Endothelial cell of umbilical vein (primary cell): ENCODE data around the gene MECR. TPM values are rescaled to one million over a fixed set of nuclear protein-coding genes. Genes with fewer than 3 reads are reported as not detected.

Experiments used
- BruUV-seq: library from RNA; stranded (reverse); fragments of 400-500 nt; replicated peaks from 2 replicates; lab custom pipeline; 2021; lab: Mats Ljungman, UMichigan
- CTCF ChIA-PET: fragments of 300-600, 350-600 bp; sonication (Branson Sonifier 250); formaldehyde crosslinking; loops from one replicate; lab custom pipeline; 2021; ENCODE audit warnings: antibody characterized with exemption, inconsistent platforms; lab: Charles Lee
- POLR2A ChIA-PET: fragments of 300-600, 350-600 bp; sonication (Branson Sonifier 250); formaldehyde crosslinking; loops from one replicate; lab custom pipeline; 2021; ENCODE audit warnings: antibody characterized with exemption, inconsistent platforms; lab: Charles Lee
- DNase-seq: peaks from one replicate; pipeline ENCODE4 v3.0.0-alpha.2; 2011; ENCODE audit warnings: low read depth, low spot score
- FAIRE-seq: peaks from 2 replicates; lab custom pipeline; 2011; peaks lifted over from hg19 to GRCh38; lab: Jason Lieb, UNC
- H2AFZ ChIP-seq: 2 replicates; pipeline ENCODE4 v1.6.0; 2012; ENCODE audit warnings: low read depth, low read length, control low read depth, inconsistent platforms
- H3K27ac ChIP-seq: 2 replicates; pipeline ENCODE4 v1.5.1; 2011; ENCODE audit warnings: low read depth, mild to moderate bottlenecking, control low read depth, low read length, moderate library complexity; ENCODE audit not compliant: insufficient read depth
- H3K27me3 ChIP-seq, 2 experiments: 2 replicates each; pipeline versions ENCODE4 v1.6.0 to v1.6.1; 2011; ENCODE audit warnings: low read length in 2 of 2, mixed read lengths in 1 of 2; ENCODE audit not compliant: control insufficient read depth in 2 of 2, insufficient read depth in 2 of 2
- H3K36me3 ChIP-seq, 2 experiments: 2 replicates in 1 of 2; 3 replicates in 1 of 2; pipeline ENCODE4 v1.5.1; 2011; ENCODE audit warnings: low read length in 2 of 2, mild to moderate bottlenecking in 1 of 2, moderate library complexity in 1 of 2; ENCODE audit not compliant: control insufficient read depth in 2 of 2, insufficient read depth in 2 of 2; ENCODE audit errors: extremely low read depth in 1 of 2
- H3K4me1 ChIP-seq: 3 replicates; pipeline ENCODE4 v1.5.1; 2011; ENCODE audit warnings: mild to moderate bottlenecking, low read length; ENCODE audit not compliant: control insufficient read depth, insufficient read depth; ENCODE audit errors: extremely low read depth
- H3K4me2 ChIP-seq: 2 replicates; pipeline ENCODE4 v1.6.1; 2011; ENCODE audit warnings: low read length, control low read depth, mixed read lengths; ENCODE audit not compliant: insufficient read depth
- H3K4me3 ChIP-seq, 3 experiments: fragments of 200-600 bp in 1 of 3; sonication (generic), shearing (Covaris generic) in 1 of 3; replicated peaks in 1 of 3; 2 replicates each; pipeline ENCODE4 v1.5.1; 2011 to 2016; ENCODE audit warnings: control low read depth in 3 of 3, low read length in 3 of 3, mild to moderate bottlenecking in 2 of 3, inconsistent platforms in 1 of 3, low read depth in 1 of 3, moderate library complexity in 1 of 3; ENCODE audit not compliant: insufficient read depth in 1 of 3
- H3K79me2 ChIP-seq: 2 replicates; pipeline ENCODE4 v1.6.0; 2012; ENCODE audit warnings: low read length, inconsistent platforms; ENCODE audit not compliant: control insufficient read depth, insufficient read depth
- H3K9ac ChIP-seq: replicated peaks from 2 replicates; pipeline ENCODE3; 2011; ENCODE audit warnings: low read length, control low read depth; ENCODE audit not compliant: insufficient read depth; ENCODE audit errors: extremely low read depth
- H3K9me1 ChIP-seq: replicated peaks from 3 replicates; pipeline ENCODE4 v1.6.0; 2011; ENCODE audit warnings: mild to moderate bottlenecking, low read length; ENCODE audit not compliant: control insufficient read depth, insufficient read depth; ENCODE audit errors: extremely low read depth
- H3K9me3 ChIP-seq: replicated peaks from 2 replicates; pipeline ENCODE4 v1.5.1; 2012; ENCODE audit warnings: low read length, inconsistent platforms; ENCODE audit not compliant: control insufficient read depth, insufficient read depth
- H4K20me1 ChIP-seq: replicated peaks from 2 replicates; pipeline ENCODE3; 2011; ENCODE audit warnings: mild to moderate bottlenecking, low read length; ENCODE audit not compliant: control insufficient read depth, insufficient read depth; ENCODE audit errors: extremely low read depth
- CTCF ChIP-seq, 2 donors: IDR thresholded peaks; 1 replicate in 1 of 2; 2 replicates in 1 of 2; pipeline ENCODE4 v1.5.1; 2011; ENCODE audit warnings: low read length in 2 of 2, mild to moderate bottlenecking in 2 of 2, moderate library complexity in 2 of 2, control low read depth in 1 of 2, inconsistent platforms in 1 of 2, low read depth in 1 of 2; ENCODE audit not compliant: insufficient read depth in 1 of 2; ENCODE audit errors: extremely low read depth in 1 of 2
- EZH2 ChIP-seq: IDR thresholded peaks from 2 replicates; pipeline ENCODE4 v1.6.1; 2012; ENCODE audit warnings: borderline replicate concordance, low read depth, mild to moderate bottlenecking, moderate library complexity, low read length, inconsistent platforms; ENCODE audit not compliant: severe bottlenecking
- FOS ChIP-seq: IDR thresholded peaks from 2 replicates; pipeline ENCODE4 v1.6.1; 2011; ENCODE audit warnings: mild to moderate bottlenecking, low read length, moderate library complexity, borderline replicate concordance; ENCODE audit not compliant: insufficient read depth
- GATA2 ChIP-seq: IDR thresholded peaks from 2 replicates; pipeline ENCODE4 v1.7.0; 2011; ENCODE audit warnings: low read depth, mild to moderate bottlenecking, moderate library complexity, mixed read lengths, low read length; ENCODE audit not compliant: insufficient read length, insufficient read depth
- JUN ChIP-seq: IDR thresholded peaks from 2 replicates; pipeline ENCODE4 v1.6.1; 2011; ENCODE audit warnings: borderline replicate concordance, low read depth; ENCODE audit not compliant: insufficient read length, insufficient read depth
- MAX ChIP-seq: IDR thresholded peaks from 2 replicates; pipeline ENCODE4 v1.6.1; 2011; ENCODE audit not compliant: insufficient read depth, insufficient read length
- MYC ChIP-seq: IDR thresholded peaks from one replicate; pipeline ENCODE4 v1.6.1; 2011; ENCODE audit warnings: mild to moderate bottlenecking, low read depth, low read length
- POLR2A ChIP-seq: IDR thresholded peaks from 2 replicates; pipeline ENCODE4 v1.6.1; 2012; ENCODE audit warnings: low read depth, mild to moderate bottlenecking, control low read depth, low read length
- POLR2AphosphoS5 ChIP-seq: IDR thresholded peaks from 2 replicates; pipeline ENCODE4 v1.6.1; 2012; ENCODE audit warnings: low read depth, mild to moderate bottlenecking, control low read depth, low read length, moderate library complexity; ENCODE audit not compliant: insufficient read depth
- dilution Hi-C: fragments of 300-500 bp; cut with MboI; formaldehyde crosslinking; loops from one replicate; pipeline ENCODE4 v1.15.0; 2019; ENCODE audit warnings: low sequenced_read_pairs; ENCODE audit not compliant: extremely low pct_ligation_motif_present
- intact Hi-C: fragments of 100-400 bp; cut with micrococcal nuclease; formaldehyde crosslinking; loops from one replicate; pipeline ENCODE4 v1.10.0; 2022
- polyA plus RNA-seq, 4 experiments: library from polyadenylated mRNA; depleted of rRNA in 3 of 4; stranded (reverse) in 3 of 4; unstranded in 1 of 4; fragments of >200 nt; gene quantifications; 2 replicates each; pipeline versions ENCODE4 v1.2.1 to v1.2.3, GENCODE V29; 2011 to 2012; ENCODE audit warnings: missing spikeins in 1 of 4
- total RNA-seq: library from RNA; stranded (reverse); gene quantifications from 2 replicates; pipeline ENCODE4 v1.2.3, GENCODE V29; 2021

Gene MECR
- total and polyA plus RNA-seq, 2 donors (not counting 3 experiments of a cell fraction or from before 2014, with no cell fraction given): 24.6 to 30.1 TPM

- TF ChIP-seq GATA2 (no peak), POLR2AphosphoS5 (no peak), MYC (no peak), POLR2A (no peak), EZH2 (no peak), CTCF (IDR thresholded peaks at IDR 0.05; ENCODE audit: extremely low read depth in 1 of 2, insufficient read depth in 1 of 2, low read depth in 1 of 2, low read length in 2 of 2) (no peak), MAX (no peak), FOS (no peak), JUN (no peak)
- no peaks in the 10 kb centered on the region for H3K9me1 ChIP-seq
- H2AFZ ChIP-seq: no peak overlapping the region
- H3K9ac ChIP-seq: no peak overlapping the region
- H3K4me2 ChIP-seq: no peak overlapping the region
- intact Hi-C loops: no loop called here
- no peaks in the 10 kb centered on the region for H3K79me2 ChIP-seq
- dilution Hi-C loops: no loop called here
- no peak overlapping the region for H3K27ac ChIP-seq
- H3K27me3 ChIP-seq: no peaks in the 10 kb centered on the region
- no peaks in the 10 kb centered on the region for H3K9me3 ChIP-seq
- FAIRE-seq (no peak), DNase-seq (no peak)
- no peaks in the 10 kb centered on the region for H4K20me1 ChIP-seq
- no peaks in the 10 kb centered on the region for H3K36me3 ChIP-seq
- no TSS peak for BruUV-seq
- ChIA-PET POLR2A (no interaction called here), CTCF (no interaction called here)
- H3K4me3 ChIP-seq: no peak overlapping the region
- H3K4me1 ChIP-seq: no peaks in the 10 kb centered on the region
Measured at GRCh38 chr1:29278124-29278523, 47.4 kb upstream of the MECR start.
